ENCODE data around the gene TMEM63B.

DNA sequence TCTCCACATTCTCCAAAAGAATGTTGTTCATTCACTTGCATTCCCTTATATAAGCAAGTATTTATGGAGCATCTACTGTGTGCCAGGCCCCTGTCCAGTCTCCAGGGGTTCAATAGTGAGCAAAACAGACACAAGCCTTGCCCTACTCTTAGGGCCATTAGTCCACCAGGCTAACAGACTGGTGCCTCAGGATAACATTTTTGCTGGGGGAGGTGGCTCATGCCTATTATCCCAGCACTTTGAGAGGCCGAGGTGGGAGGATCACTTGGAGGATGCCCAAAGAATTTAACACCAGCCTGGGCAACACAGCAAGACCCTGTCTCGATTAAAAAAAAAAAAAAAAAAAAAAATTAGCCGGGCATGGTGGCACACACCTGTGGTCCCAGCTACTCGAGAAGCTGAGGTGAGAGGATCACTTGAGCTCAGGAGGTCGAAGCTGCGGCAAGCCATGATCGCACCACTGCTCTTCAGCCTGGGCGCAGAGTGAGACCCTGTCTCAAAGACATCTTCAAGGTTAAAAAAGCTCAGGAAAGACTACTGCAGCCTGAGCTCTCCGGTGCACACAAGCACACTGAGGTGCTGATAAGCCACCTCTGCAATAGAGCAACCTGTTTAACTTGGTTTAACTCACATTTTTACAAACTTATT, 51.2 kb downstream of the TMEM63B start:
- TF ChIP-seq CEBPZ (IDR thresholded peaks at IDR 0.05; ENCODE audit: borderline replicate concordance, low read depth, low read length), result no peak
- no peak for TF ChIP-seq TFE3 (CRISPR knock-in tag; IDR thresholded peaks at IDR 0.05)
- no peak for TF ChIP-seq MEF2D (tag; conservative IDR thresholded peaks at IDR 0.05; ENCODE audit: low read depth)
- TF ChIP-seq NFE2L1 (tag; IDR thresholded peaks at IDR 0.05; ENCODE audit: borderline replicate concordance, low read depth), result no peak
- no peak for TF ChIP-seq POLR2G (IDR thresholded peaks at IDR 0.05; ENCODE audit: low read depth, low read length)
- TF ChIP-seq E2F4 (CRISPR knock-in tag; IDR thresholded peaks at IDR 0.05; ENCODE audit: low read depth), result no peak
- TF ChIP-seq ZFX (CRISPR knock-in tag; IDR thresholded peaks at IDR 0.05), result no peak
- no peak for TF ChIP-seq KLF16 (IDR thresholded peaks at IDR 0.05)
- no peak for TF ChIP-seq ARNT (IDR thresholded peaks at IDR 0.05)
- TF ChIP-seq CREM (IDR thresholded peaks at IDR 0.05; ENCODE audit: low read depth), result no peak
- TF ChIP-seq RBM14 (IDR thresholded peaks at IDR 0.05; ENCODE audit: borderline replicate concordance, insufficient read depth, low read depth, low read length), result no peak
